PC-9 (cell line): ENCODE data around the gene UST.

ENCODE experiments used
- CTCF ChIP-seq: fragments of 200-600 bp; sonication (generic); conservative IDR thresholded peaks from 2 replicates; pipeline ENCODE4 v1.6.1; 2017; ENCODE audit warnings: mixed run types, antibody characterized with exemption, mild to moderate bottlenecking, moderate library complexity
- EZH2 ChIP-seq: fragments of 200-600 bp; sonication (generic); IDR thresholded peaks from 2 replicates; pipeline ENCODE4 v1.8.0; 2017; ENCODE audit warnings: antibody characterized with exemption, low read depth

GRCh38 chr6:148771896-148772554 is 25.2 kb downstream of the UST start:
- no peak for TF ChIP-seq CTCF
- TF ChIP-seq EZH2: no peak
